ENCODE measurements around the gene CABLES1.

DNA sequence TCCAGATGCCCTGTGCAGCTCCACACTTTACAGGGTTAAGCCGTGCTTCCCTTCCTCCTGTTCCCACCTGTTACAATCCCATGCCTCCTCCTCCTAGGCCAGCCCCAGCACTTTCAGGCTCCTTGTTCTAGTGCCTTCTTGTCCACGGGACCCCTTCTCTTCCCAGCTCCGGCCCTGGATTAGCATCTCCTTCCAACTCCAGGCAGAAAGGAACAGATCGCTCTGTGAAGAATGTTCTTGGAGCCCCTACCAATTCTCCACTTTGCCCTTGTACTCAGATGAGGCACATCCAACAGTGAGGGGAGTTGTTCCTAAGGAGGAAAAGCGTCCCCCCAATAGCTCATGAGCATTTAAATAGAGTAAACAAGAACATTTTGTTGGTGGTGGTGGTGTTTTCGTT, 72.7 kb downstream of the CABLES1 start:
- no peak for TF ChIP-seq POLR2AphosphoS5 (IDR thresholded peaks at IDR 0.05; ENCODE audit: low read depth, low read length)
- TF ChIP-seq TAF1 (IDR thresholded peaks at IDR 0.05; ENCODE audit: borderline replicate concordance, low read depth, low read length) = no peak
